ENCODE data around the gene USP15. TPM values are rescaled to one million over a fixed set of nuclear protein-coding genes. Genes with fewer than 3 reads are reported as not detected.
A peak's percentile ranks its signal among the peaks of the same experiment; 100 is the strongest.

Gene USP15
- total and polyA plus RNA-seq, 4 donors = 16.3 to 102 (median 66.1) TPM

- no peaks in the 10 kb centered on the region for H3K27me3 ChIP-seq (ENCODE audit: control insufficient read depth in 1 of 2, insufficient read depth in 2 of 2, low read length in 1 of 2)
- H3K9me3 ChIP-seq (ENCODE audit: control insufficient read depth, low read length) = no peaks in the 10 kb centered on the region
- H3K4me1 ChIP-seq (ENCODE audit: control insufficient read depth in 1 of 2, insufficient read depth in 2 of 2, low read length in 2 of 2) = peaks cover 0 to 2% of the 10 kb centered on the region in 2 donors
- ATAC-seq (ENCODE audit: low FRiP score) (peak; percentile 49), DNase-seq (peak in 1 of 2 donors; percentile 48)
- intact Hi-C loops (cut with DNase I) = loop anchor here (5.0 to 10.0 kb wide), 3 partner anchors 101 to 174 kb away; no protein-coding TSS in a partner anchor
- H3K27ac ChIP-seq (ENCODE audit: low read depth in 1 of 2, low read length in 2 of 2) = peak overlapping the region in 1 of 2 donors; percentile 14
- peak overlapping the region; percentile 63 to 92 for H3K4me3 ChIP-seq (ENCODE audit: low read length in 2 of 2)
- H3K36me3 ChIP-seq (ENCODE audit: control insufficient read depth in 1 of 2, insufficient read depth in 2 of 2, low read length in 1 of 2) = no peaks in the 10 kb centered on the region
- WGBS, 2 donors = 2 to 3% methylated on average over 26 of the region's 26 CpGs
Observed at GRCh38 chr12:62260733-62261683, 804 bp downstream of the USP15 start.

- Histone ChIP-seq H3K27ac (ENCODE audit: low read depth in 1 of 2, low read length in 2 of 2) (no peak overlapping the region), H3K4me1 (ENCODE audit: control insufficient read depth in 1 of 2, insufficient read depth in 2 of 2, low read length in 2 of 2) (peaks cover 0 to 2% of the 10 kb centered on the region in 2 donors), H3K9me3 (ENCODE audit: control insufficient read depth, low read length) (no peaks in the 10 kb centered on the region), H3K36me3 (ENCODE audit: control insufficient read depth in 1 of 2, insufficient read depth in 2 of 2, low read length in 1 of 2) (no peaks in the 10 kb centered on the region), H3K4me3 (ENCODE audit: low read length in 2 of 2) (peak overlapping the region in 1 of 2 donors; percentile 26), H3K27me3 (ENCODE audit: control insufficient read depth in 1 of 2, insufficient read depth in 2 of 2, low read length in 1 of 2) (no peaks in the 10 kb centered on the region)
- intact Hi-C loops (cut with DNase I) = loop anchor here (5.0 to 10.0 kb wide), 3 partner anchors 100 to 173 kb away; no protein-coding TSS in a partner anchor
- 79 to 84% methylated on average over 10 of the region's 10 CpGs for WGBS, 2 donors
- DNase-seq (no peak), ATAC-seq (ENCODE audit: low FRiP score) (no peak)
Observed at GRCh38 chr12:62261876-62262517, 1.8 kb downstream of the USP15 start.

- Histone ChIP-seq H3K4me3 (ENCODE audit: low read length in 2 of 2) (no peak overlapping the region), H3K4me1 (ENCODE audit: control insufficient read depth in 1 of 2, insufficient read depth in 2 of 2, low read length in 2 of 2) (peaks cover 0 to 2% of the 10 kb centered on the region in 2 donors), H3K27ac (ENCODE audit: low read depth in 1 of 2, low read length in 2 of 2) (no peak overlapping the region), H3K36me3 (ENCODE audit: control insufficient read depth in 1 of 2, insufficient read depth in 2 of 2, low read length in 1 of 2) (no peaks in the 10 kb centered on the region), H3K27me3 (ENCODE audit: control insufficient read depth in 1 of 2, insufficient read depth in 2 of 2, low read length in 1 of 2) (no peaks in the 10 kb centered on the region), H3K9me3 (ENCODE audit: control insufficient read depth, low read length) (no peaks in the 10 kb centered on the region)
- ATAC-seq (ENCODE audit: low FRiP score) = no peak
- WGBS, 2 donors = 76 to 78% methylated on average over 2 of the region's 2 CpGs
- DNase-seq = no peak
- intact Hi-C loops (cut with DNase I) = loop anchor here (5.0 to 10.0 kb wide), 3 partner anchors 99 to 172 kb away; no protein-coding TSS in a partner anchor
Observed at GRCh38 chr12:62263232-62263631, 3.0 kb downstream of the USP15 start.

- Histone ChIP-seq H3K36me3 (ENCODE audit: control insufficient read depth in 1 of 2, insufficient read depth in 2 of 2, low read length in 1 of 2) (no peaks in the 10 kb centered on the region), H3K4me1 (ENCODE audit: control insufficient read depth in 1 of 2, insufficient read depth in 2 of 2, low read length in 2 of 2) (peaks cover 0 to 2% of the 10 kb centered on the region in 2 donors), H3K27ac (ENCODE audit: low read depth in 1 of 2, low read length in 2 of 2) (no peak overlapping the region), H3K9me3 (ENCODE audit: control insufficient read depth, low read length) (no peaks in the 10 kb centered on the region), H3K27me3 (ENCODE audit: control insufficient read depth in 1 of 2, insufficient read depth in 2 of 2, low read length in 1 of 2) (no peaks in the 10 kb centered on the region), H3K4me3 (ENCODE audit: low read length in 2 of 2) (no peak overlapping the region)
- ATAC-seq (ENCODE audit: low FRiP score) (no peak), DNase-seq (no peak)
- intact Hi-C loops (cut with DNase I) = loop anchor here (5.0 to 10.0 kb wide), 3 partner anchors 98 to 171 kb away; no protein-coding TSS in a partner anchor
- 88 to 94% methylated on average over 11 of the region's 11 CpGs for WGBS, 2 donors
Observed at GRCh38 chr12:62263966-62264365, 3.8 kb downstream of the USP15 start.

- Histone ChIP-seq H3K27me3 (ENCODE audit: control insufficient read depth in 1 of 2, insufficient read depth in 2 of 2, low read length in 1 of 2) (no peaks in the 10 kb centered on the region), H3K9me3 (ENCODE audit: control insufficient read depth, low read length) (no peaks in the 10 kb centered on the region), H3K36me3 (ENCODE audit: control insufficient read depth in 1 of 2, insufficient read depth in 2 of 2, low read length in 1 of 2) (no peaks in the 10 kb centered on the region), H3K4me3 (ENCODE audit: low read length in 2 of 2) (no peak overlapping the region), H3K27ac (ENCODE audit: low read depth in 1 of 2, low read length in 2 of 2) (no peak overlapping the region), H3K4me1 (ENCODE audit: control insufficient read depth in 1 of 2, insufficient read depth in 2 of 2, low read length in 2 of 2) (peaks cover 0 to 4% of the 10 kb centered on the region in 2 donors)
- ATAC-seq (ENCODE audit: low FRiP score) (no peak), DNase-seq (no peak)
- WGBS, 2 donors = 73 to 77% methylated on average over 3 of the region's 3 CpGs
- intact Hi-C loops (cut with DNase I) = loop anchor here (5.0 to 10.0 kb wide), 3 partner anchors 98 to 170 kb away; no protein-coding TSS in a partner anchor
Observed at GRCh38 chr12:62264706-62265105, 4.5 kb downstream of the USP15 start.

GRCh38 chr12:62265511-62265910 is 5.3 kb downstream of the USP15 start:
- peaks cover 0 to 4% of the 10 kb centered on the region in 2 donors for H3K4me1 ChIP-seq (ENCODE audit: control insufficient read depth in 1 of 2, insufficient read depth in 2 of 2, low read length in 2 of 2)
- intact Hi-C loops (cut with DNase I) = loop anchor here (10.0 kb wide), 2 partner anchors 109 to 169 kb away; no protein-coding TSS in a partner anchor
- ATAC-seq (ENCODE audit: low FRiP score) = no peak

GRCh38 chr12:62267026-62267425 is 6.8 kb downstream of the USP15 start:
- WGBS, 2 donors = 80% methylated on average over 2 of the region's 2 CpGs
- Histone ChIP-seq H3K4me3 (ENCODE audit: low read length in 2 of 2) (no peak overlapping the region), H3K27ac (ENCODE audit: low read depth in 1 of 2, low read length in 2 of 2) (no peak overlapping the region), H3K9me3 (ENCODE audit: control insufficient read depth, low read length) (no peaks in the 10 kb centered on the region), H3K4me1 (ENCODE audit: control insufficient read depth in 1 of 2, insufficient read depth in 2 of 2, low read length in 2 of 2) (peaks cover 2 to 4% of the 10 kb centered on the region in 2 donors), H3K36me3 (ENCODE audit: control insufficient read depth in 1 of 2, insufficient read depth in 2 of 2, low read length in 1 of 2) (no peaks in the 10 kb centered on the region), H3K27me3 (ENCODE audit: control insufficient read depth in 1 of 2, insufficient read depth in 2 of 2, low read length in 1 of 2) (no peaks in the 10 kb centered on the region)
- intact Hi-C loops (cut with DNase I) = loop anchor here (10.0 kb wide), 2 partner anchors 108 to 168 kb away; no protein-coding TSS in a partner anchor
- no peak for ATAC-seq (ENCODE audit: low FRiP score)
- DNase-seq = no peak

More at GRCh38 chr12:62265511-62265910, 5.3 kb downstream of the USP15 start:
- H3K4me3 ChIP-seq (ENCODE audit: low read length in 2 of 2) = no peak overlapping the region
- H3K9me3 ChIP-seq (ENCODE audit: control insufficient read depth, low read length) = no peaks in the 10 kb centered on the region
- WGBS, 2 donors = 94 to 97% methylated on average over 4 of the region's 4 CpGs
- H3K27me3 ChIP-seq (ENCODE audit: control insufficient read depth in 1 of 2, insufficient read depth in 2 of 2, low read length in 1 of 2) = no peaks in the 10 kb centered on the region
- H3K27ac ChIP-seq (ENCODE audit: low read depth in 1 of 2, low read length in 2 of 2) = no peak overlapping the region
- H3K36me3 ChIP-seq (ENCODE audit: control insufficient read depth in 1 of 2, insufficient read depth in 2 of 2, low read length in 1 of 2) = no peaks in the 10 kb centered on the region
- DNase-seq = no peak

- WGBS, 2 donors = 80 to 86% methylated on average over 1 of the region's 1 CpG
- intact Hi-C loops (cut with DNase I) = loop anchor here (10.0 kb wide), 2 partner anchors 107 to 167 kb away; no protein-coding TSS in a partner anchor
- Histone ChIP-seq H3K4me3 (ENCODE audit: low read length in 2 of 2) (no peak overlapping the region), H3K36me3 (ENCODE audit: control insufficient read depth in 1 of 2, insufficient read depth in 2 of 2, low read length in 1 of 2) (no peaks in the 10 kb centered on the region), H3K9me3 (ENCODE audit: control insufficient read depth, low read length) (no peaks in the 10 kb centered on the region), H3K27ac (ENCODE audit: low read depth in 1 of 2, low read length in 2 of 2) (no peak overlapping the region), H3K27me3 (ENCODE audit: control insufficient read depth in 1 of 2, insufficient read depth in 2 of 2, low read length in 1 of 2) (no peaks in the 10 kb centered on the region), H3K4me1 (ENCODE audit: control insufficient read depth in 1 of 2, insufficient read depth in 2 of 2, low read length in 2 of 2) (peaks cover 2 to 4% of the 10 kb centered on the region in 2 donors)
- no peak for ATAC-seq (ENCODE audit: low FRiP score)
- DNase-seq = no peak
Observed at GRCh38 chr12:62267480-62267879, 7.3 kb downstream of the USP15 start.

Measured in aorta (tissue), 5 donors.